GM19324 (cell line): ENCODE results near the gene RSRC1.
"Not testable (repeated sequence)": the region's sequence is repeated elsewhere in the genome, so short reads cannot be mapped to it uniquely, and the experiment has no call there.

ENCODE experiments used
- ATAC-seq: cut with Tn5 transposase; IDR thresholded peaks from one replicate; pipeline ENCODE4 v1.9.1; 2021; ENCODE audit warnings: mild to moderate bottlenecking, moderate library complexity; ENCODE audit not compliant: unreplicated experiment, low FRiP score

The RSRC1 gene, protein sequence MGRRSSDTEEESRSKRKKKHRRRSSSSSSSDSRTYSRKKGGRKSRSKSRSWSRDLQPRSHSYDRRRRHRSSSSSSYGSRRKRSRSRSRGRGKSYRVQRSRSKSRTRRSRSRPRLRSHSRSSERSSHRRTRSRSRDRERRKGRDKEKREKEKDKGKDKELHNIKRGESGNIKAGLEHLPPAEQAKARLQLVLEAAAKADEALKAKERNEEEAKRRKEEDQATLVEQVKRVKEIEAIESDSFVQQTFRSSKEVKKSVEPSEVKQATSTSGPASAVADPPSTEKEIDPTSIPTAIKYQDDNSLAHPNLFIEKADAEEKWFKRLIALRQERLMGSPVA

DNA sequence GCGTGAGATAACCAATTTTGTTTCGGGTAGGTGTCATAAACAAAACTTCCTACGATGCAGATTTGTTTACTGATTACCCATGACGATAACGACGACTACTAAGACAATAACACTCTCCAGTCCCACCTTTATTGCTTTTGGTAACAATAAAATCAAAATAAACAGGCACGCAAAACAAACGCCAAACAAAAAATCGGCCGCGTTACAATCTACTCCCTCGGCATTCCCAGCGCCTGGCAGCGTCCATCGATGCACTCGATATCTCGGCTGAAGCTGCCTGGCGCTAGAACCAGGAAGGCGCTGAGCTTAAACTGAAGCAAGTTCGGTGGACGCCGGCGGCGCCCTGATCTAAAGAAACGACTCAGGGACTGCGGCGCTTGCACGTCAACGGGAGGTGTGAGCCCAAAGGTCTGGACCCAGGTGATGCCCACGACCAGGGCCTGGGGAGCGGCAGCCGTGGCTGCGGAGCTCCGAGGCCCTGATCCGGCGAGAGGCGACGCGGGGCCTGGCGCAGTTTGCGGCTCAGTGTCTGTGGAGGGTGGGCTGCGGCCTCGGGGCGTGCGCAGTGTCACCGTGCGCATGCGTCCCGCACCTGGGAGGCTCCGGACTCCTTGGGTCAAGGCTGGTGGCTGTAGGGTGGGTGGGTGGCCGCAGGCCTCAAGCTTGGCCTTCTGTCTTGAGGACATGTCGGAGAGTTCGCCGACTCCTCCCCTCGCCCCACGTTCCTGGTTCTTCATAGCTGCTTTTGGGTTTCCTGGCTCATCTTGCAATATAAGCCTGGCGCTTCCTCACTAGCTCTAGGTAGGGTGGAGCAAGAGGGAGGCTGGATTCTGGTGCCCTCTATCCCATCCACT is at the start of gene RSRC1:
Gene RSRC1 (plus strand): TSS at position 286 of the 854 bp plus-strand sequence. CDS start 12,016 bp downstream, outside the sequence.
- ATAC-seq = peak; percentile 79

DNA sequence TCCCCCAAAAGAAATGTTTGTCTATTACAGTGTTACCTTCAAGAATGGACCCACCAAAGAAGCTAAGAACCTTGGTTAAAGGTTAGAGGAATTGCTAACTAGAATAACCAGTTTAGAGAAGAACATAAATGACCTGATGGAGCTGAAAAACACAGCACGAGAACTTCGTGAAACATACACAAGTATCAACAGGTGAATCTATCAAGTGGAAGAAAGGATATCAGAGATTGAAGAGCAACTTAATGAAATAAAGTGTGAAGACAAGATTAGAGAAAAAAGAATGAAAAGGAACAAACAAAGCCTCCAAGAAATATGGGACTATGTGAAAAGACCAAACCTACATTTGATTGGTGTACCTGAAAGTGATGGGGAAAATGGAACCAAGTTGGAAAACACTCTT is 44.3 kb upstream of the RSRC1 start:
- ATAC-seq = not testable (repeated sequence)

- ATAC-seq = no peak
Measured at GRCh38 chr3:158072790-158073189, 37.1 kb upstream of the RSRC1 start.

DNA sequence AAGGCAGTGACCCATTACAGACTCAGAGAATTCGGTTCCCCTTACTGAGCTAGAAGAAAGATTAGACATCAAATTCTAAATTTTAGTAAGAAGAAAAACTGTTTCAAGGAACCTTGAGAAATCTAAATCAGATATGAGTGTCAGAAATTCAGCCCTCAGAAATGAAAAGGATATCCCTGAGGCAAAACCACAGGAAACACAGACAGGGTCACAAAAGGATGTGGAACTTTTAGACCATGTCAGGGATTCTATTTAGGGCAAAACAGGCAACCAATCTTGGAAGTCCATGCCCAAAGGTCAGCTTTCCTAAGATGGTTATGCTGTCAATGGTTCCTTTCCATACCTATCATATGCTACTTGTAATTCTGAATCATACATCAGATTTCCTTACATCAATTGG is 35.3 kb upstream of the RSRC1 start:
- ATAC-seq = no peak

- ATAC-seq = no peak
Measured at GRCh38 chr3:158079599-158079998, 30.3 kb upstream of the RSRC1 start.

GRCh38 chr3:158084651-158085050 is 25.2 kb upstream of the RSRC1 start:
- no peak for ATAC-seq

GRCh38 chr3:158085358-158085757 is 24.5 kb upstream of the RSRC1 start:
- no peak for ATAC-seq

DNA sequence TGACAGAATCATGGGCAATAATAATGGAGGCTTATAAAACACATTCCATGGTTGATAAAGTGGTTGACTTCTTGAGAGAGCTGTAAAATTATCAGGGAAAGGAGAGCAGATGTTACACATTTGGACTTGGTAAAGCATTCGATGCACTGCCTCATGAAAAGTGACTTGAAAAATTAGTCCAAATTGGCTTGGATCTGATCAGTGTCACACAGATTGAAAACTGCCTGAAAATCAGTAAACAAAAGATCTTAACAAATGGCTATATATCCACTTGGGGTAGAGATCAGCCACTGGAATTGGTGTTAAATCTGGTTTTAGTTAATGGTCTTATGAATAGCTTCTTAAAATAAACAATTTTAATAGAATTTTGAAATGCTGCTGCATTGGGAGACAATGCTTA is 24.0 kb upstream of the RSRC1 start:
- ATAC-seq = no peak

GRCh38 chr3:158086361-158086760 is 23.5 kb upstream of the RSRC1 start:
- ATAC-seq = no peak

DNA sequence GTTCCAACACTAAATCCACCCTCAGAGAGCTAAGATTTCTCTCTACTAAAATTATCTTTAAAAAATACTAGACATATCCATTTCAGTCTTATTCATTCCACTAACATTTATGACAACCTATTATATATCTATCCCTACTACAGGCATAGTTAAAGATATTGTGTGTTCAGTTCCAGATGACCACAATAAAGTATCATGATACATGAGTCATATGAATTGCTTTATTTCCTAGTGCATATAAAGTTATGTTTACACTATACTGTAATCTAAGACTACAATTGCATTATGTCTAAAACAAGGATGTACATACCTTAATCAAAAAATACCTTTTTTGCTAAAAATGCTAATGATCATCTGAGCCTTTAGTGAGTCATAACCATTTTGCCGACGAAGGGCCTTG is 23.1 kb upstream of the RSRC1 start:
- ATAC-seq = no peak

- ATAC-seq = no peak
Measured at GRCh38 chr3:158091531-158091930, 18.4 kb upstream of the RSRC1 start.

DNA sequence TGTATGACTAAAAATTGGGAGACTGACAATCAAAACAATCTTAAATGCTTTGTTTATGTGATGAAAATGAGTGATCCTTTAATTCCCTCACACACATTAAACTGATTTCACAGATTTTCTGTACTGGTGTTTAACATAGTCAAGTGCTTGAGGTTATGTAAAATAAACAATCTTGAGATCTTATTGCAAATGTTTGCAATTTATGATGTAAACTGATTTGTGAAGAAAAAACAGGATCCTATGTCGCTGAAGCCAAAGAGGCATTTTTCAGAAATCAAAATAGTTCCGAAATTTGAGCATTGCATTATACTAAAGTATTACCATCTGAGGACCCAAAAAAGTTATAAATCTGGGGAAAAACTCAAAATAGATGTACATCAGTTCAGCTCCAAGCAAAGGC is 16.4 kb upstream of the RSRC1 start:
- ATAC-seq = no peak

GRCh38 chr3:158094235-158095110 is 15.4 kb upstream of the RSRC1 start:
- ATAC-seq = peak; percentile 51

DNA sequence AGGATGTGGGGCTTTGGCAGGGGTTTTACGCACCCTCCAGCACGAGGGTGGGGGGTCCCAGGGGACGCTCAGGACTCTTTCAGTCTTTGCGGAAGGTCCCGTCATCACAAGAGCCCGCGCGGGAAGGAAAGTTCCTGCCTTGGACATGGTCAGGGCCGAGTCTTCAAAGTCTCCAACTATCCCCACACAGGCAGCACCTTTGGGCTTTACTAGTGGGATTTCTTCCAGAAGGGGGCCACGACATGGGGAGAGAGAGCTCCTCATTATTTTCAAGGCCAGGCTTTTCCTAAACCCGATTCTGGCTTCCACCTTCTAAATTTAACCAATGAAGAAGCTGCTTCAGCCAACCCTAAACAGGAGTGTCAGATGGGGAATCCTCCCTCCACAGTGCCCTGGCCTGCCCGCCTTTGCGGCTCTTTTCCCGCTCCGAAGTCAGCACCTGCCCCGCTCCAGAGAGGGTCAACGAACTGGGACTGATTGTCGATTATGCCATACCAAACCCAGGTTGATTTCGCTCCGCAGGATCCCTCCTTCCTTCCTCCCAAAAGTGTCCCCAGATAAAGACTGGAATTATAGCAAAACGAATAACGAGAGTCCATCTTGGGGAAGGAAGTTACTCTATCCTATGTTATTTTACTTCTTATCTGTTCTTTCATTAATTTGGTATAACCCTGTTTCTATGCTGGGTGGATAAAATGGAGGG is 14.6 kb upstream of the RSRC1 start:
- ATAC-seq = peak; percentile 20

- no peak for ATAC-seq
Measured at GRCh38 chr3:158095814-158096704, 13.8 kb upstream of the RSRC1 start.

DNA sequence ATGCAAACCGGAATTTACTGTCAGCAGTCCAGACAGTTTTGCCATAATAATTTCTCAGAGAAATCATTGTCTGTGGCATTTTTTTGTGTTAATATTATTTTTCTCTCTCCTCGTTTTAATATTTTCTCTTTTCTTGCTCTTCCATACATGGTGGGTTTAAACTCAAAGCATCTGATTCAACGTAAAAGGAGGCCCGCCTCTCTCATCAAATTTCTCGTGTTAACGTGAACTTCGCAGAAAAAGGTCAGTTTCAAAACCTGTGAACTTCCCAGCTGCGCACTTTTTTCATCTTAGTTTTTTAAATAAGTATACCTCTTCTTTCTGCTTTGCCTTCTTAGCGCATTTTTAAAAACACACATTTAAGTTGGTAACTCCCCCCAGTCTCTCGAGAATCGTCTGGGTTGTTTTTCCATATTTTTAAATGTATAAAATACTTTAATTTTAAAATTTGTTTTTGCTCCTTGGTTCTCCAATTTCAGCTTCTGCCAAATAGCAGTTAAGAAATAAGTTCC is 12.8 kb upstream of the RSRC1 start:
- ATAC-seq = no peak

GRCh38 chr3:158097593-158098308 is 12.1 kb upstream of the RSRC1 start:
- peak; percentile 87 for ATAC-seq

DNA sequence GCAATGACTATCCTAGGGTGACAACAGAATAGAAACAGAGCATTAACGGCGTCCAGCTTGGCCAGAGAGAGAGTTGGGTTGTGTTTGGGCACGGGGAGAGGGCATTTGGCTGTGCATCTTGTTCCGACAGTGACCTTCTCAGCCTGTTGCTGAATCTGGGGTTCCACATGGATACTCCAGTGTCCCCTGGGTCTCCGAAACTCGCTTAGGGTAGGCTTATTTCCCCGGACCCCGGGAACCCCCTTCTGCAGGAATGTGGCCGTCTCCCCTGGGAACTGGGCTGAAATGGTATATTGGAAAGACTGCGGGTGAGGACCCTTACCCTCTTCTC is 11.6 kb upstream of the RSRC1 start:
- no peak for ATAC-seq
